Mammary epithelial cell (primary cell): Measurements from ENCODE around the gene SCN8A.

Experiments used
- CTCF ChIP-seq, 2 donors: IDR thresholded peaks in 1 of 2; conservative IDR thresholded peaks in 1 of 2; 2 replicates each; pipeline ENCODE4 v1.5.1; 2011 to 2012; ENCODE audit warnings: inconsistent platforms in 2 of 2, low read length in 2 of 2, mild to moderate bottlenecking in 2 of 2, control low read depth in 1 of 2, low read depth in 1 of 2; ENCODE audit not compliant: insufficient read depth in 1 of 2; ENCODE audit errors: extremely low read depth in 1 of 2
- EZH2 ChIP-seq: IDR thresholded peaks from 2 replicates; pipeline ENCODE4 v1.6.1; 2012; ENCODE audit warnings: low read length, inconsistent platforms, borderline replicate concordance

- no peak for TF ChIP-seq CTCF (conservative IDR thresholded peaks at IDR 0.05 in 1 of 2, IDR thresholded peaks at IDR 0.05 in 1 of 2; ENCODE audit: extremely low read depth in 1 of 2, insufficient read depth in 1 of 2, low read depth in 1 of 2, low read length in 2 of 2)
- no peak for TF ChIP-seq EZH2
Observed at GRCh38 chr12:51598156-51598555, 7.1 kb downstream of the SCN8A start.
